ENCODE measurements around the gene FBRSL1. TPM values are rescaled to one million over a fixed set of nuclear protein-coding genes. Genes with fewer than 3 reads are reported as not detected.
A peak's percentile ranks its signal among the peaks of the same experiment; 100 is the strongest.
"Not testable (repeated sequence)": the region's sequence is repeated elsewhere in the genome, so short reads cannot be mapped to it uniquely, and the experiment has no call there.

The FBRSL1 gene
- total RNA-seq, 3 donors from 2014 or later (not counting 1 experiment from before 2014, with no cell fraction given), result 67.5 to 78.0 (median 76.2) TPM

DNA sequence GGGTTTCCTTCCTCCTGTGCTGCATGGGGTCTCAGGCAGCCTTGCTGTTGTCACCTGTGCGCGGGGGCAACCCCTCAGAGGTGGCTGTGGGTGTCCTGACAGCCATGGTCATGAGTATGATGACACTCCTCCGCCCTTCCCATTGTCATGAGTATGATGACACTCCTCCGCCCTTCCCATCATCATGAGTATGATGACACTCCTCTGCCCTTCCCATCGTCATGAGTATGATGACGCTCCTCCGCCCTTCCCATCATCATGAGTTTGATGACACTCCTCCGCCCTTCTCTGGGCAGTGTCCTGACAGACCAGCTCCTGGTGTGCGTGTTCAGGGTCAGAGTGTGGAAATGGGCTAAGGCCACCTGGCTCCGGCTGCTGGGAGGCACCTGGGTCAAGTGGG, 40.0 kb downstream of the FBRSL1 start:
- peaks cover under 1 to 20% of the 10 kb centered on the region in 2 donors for H3K4me1 Mint-ChIP-seq

GRCh38 chr12:132530447-132530846, 40.5 kb downstream of the FBRSL1 start:
- no peaks in the 10 kb centered on the region for H3K36me3 ChIP-seq (ENCODE audit: control insufficient read depth, insufficient read depth, low read length)
- peaks cover 6 to 26% of the 10 kb centered on the region in 2 donors for H3K4me1 Mint-ChIP-seq
- no peaks in the 10 kb centered on the region for H3K27me3 ChIP-seq (ENCODE audit: control insufficient read depth, insufficient read depth, low read length)
- H3K27ac ChIP-seq (ENCODE audit: low read length), result no peak overlapping the region
- DNase-seq, result no peak
- H3K27ac Mint-ChIP-seq, result no peak overlapping the region
- no peak for TF ChIP-seq CTCF (IDR thresholded peaks at IDR 0.05)
- no peaks in the 10 kb centered on the region for H3K4me1 ChIP-seq (ENCODE audit: control insufficient read depth, insufficient read depth, low read length)
- H3K27me3 Mint-ChIP-seq (ENCODE audit: low read depth in 2 of 2), result no peaks in the 10 kb centered on the region
- no peaks in the 10 kb centered on the region for H3K36me3 Mint-ChIP-seq
- H3K4me3 ChIP-seq (ENCODE audit: low read length), result no peak overlapping the region
- no peak overlapping the region for H3K4me3 Mint-ChIP-seq
- no peak for ATAC-seq
- WGBS (ENCODE audit: insufficient coverage), result 68% methylated on average over 3 of the region's 6 CpGs
- H3K9me3 ChIP-seq (ENCODE audit: control insufficient read depth, insufficient read depth, low read length), result no peaks in the 10 kb centered on the region
- intact Hi-C loops (cut with micrococcal nuclease), result no loop called here
- H3K9me3 Mint-ChIP-seq, result peaks cover 0 to 3% of the 10 kb centered on the region in 2 donors

More for the DNA sequence above, 40.0 kb downstream of the FBRSL1 start:
- Histone ChIP-seq H3K4me1 (ENCODE audit: control insufficient read depth, insufficient read depth, low read length) (no peaks in the 10 kb centered on the region), H3K4me3 (ENCODE audit: low read length) (no peak overlapping the region), H3K9me3 (ENCODE audit: control insufficient read depth, insufficient read depth, low read length) (no peaks in the 10 kb centered on the region), H3K36me3 (ENCODE audit: control insufficient read depth, insufficient read depth, low read length) (no peaks in the 10 kb centered on the region), H3K27me3 (ENCODE audit: control insufficient read depth, insufficient read depth, low read length) (no peaks in the 10 kb centered on the region), H3K27ac (ENCODE audit: low read length) (no peak overlapping the region)
- no peak overlapping the region for H3K4me3 Mint-ChIP-seq
- no peaks in the 10 kb centered on the region for H3K9me3 Mint-ChIP-seq
- H3K27me3 Mint-ChIP-seq (ENCODE audit: low read depth in 2 of 2), result no peaks in the 10 kb centered on the region
- ATAC-seq (no peak), DNase-seq (no peak)
- no peak for TF ChIP-seq CTCF (IDR thresholded peaks at IDR 0.05)
- H3K27ac Mint-ChIP-seq, result no peak overlapping the region
- WGBS (ENCODE audit: insufficient coverage), result 97% methylated on average over 10 of the region's 10 CpGs
- intact Hi-C loops (cut with micrococcal nuclease), result loop anchor here (10.0 kb wide), 1 partner anchor 375 kb away; no protein-coding TSS in a partner anchor
- H3K36me3 Mint-ChIP-seq, result no peaks in the 10 kb centered on the region

DNA sequence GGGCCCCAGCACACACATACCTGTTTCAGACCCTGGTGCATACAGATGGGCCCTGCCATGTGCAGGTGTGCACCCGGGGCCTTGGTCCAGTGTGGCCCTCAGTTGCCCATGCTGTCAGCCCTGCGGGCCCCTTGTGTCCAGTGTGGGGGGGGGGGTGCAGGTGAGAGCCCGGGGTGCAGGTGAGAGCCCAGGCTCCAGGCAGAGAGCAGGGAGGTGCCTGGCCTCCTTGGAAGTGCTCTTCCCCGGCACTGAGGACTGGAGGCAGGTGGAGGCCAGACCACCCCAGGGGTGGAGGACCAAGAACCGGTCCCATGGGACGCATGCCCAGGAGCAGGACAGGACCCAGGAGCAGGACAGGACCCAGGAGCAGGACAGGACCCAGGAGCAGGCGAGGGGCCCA, 40.9 kb downstream of the FBRSL1 start:
- TF ChIP-seq CTCF (IDR thresholded peaks at IDR 0.05), result no peak
- no peaks in the 10 kb centered on the region for H3K27me3 ChIP-seq (ENCODE audit: control insufficient read depth, insufficient read depth, low read length)
- H3K4me1 ChIP-seq (ENCODE audit: control insufficient read depth, insufficient read depth, low read length), result no peaks in the 10 kb centered on the region
- H3K4me3 ChIP-seq (ENCODE audit: low read length), result no peak overlapping the region
- no peak overlapping the region for H3K27ac ChIP-seq (ENCODE audit: low read length)
- no peak overlapping the region for H3K4me3 Mint-ChIP-seq
- H3K9me3 Mint-ChIP-seq, result peaks cover 1 to 3% of the 10 kb centered on the region in 2 donors
- intact Hi-C loops (cut with micrococcal nuclease), result no loop called here
- no peak for DNase-seq
- H3K36me3 Mint-ChIP-seq, result no peaks in the 10 kb centered on the region
- H3K9me3 ChIP-seq (ENCODE audit: control insufficient read depth, insufficient read depth, low read length), result peaks cover under 1% of the 10 kb centered on the region
- H3K36me3 ChIP-seq (ENCODE audit: control insufficient read depth, insufficient read depth, low read length), result no peaks in the 10 kb centered on the region
- ATAC-seq, result no peak
- no peaks in the 10 kb centered on the region for H3K27me3 Mint-ChIP-seq (ENCODE audit: low read depth in 2 of 2)
- WGBS (ENCODE audit: insufficient coverage), result 96% methylated on average over 7 of the region's 7 CpGs
- peaks cover 10 to 30% of the 10 kb centered on the region in 2 donors for H3K4me1 Mint-ChIP-seq
- H3K27ac Mint-ChIP-seq, result no peak overlapping the region

DNA sequence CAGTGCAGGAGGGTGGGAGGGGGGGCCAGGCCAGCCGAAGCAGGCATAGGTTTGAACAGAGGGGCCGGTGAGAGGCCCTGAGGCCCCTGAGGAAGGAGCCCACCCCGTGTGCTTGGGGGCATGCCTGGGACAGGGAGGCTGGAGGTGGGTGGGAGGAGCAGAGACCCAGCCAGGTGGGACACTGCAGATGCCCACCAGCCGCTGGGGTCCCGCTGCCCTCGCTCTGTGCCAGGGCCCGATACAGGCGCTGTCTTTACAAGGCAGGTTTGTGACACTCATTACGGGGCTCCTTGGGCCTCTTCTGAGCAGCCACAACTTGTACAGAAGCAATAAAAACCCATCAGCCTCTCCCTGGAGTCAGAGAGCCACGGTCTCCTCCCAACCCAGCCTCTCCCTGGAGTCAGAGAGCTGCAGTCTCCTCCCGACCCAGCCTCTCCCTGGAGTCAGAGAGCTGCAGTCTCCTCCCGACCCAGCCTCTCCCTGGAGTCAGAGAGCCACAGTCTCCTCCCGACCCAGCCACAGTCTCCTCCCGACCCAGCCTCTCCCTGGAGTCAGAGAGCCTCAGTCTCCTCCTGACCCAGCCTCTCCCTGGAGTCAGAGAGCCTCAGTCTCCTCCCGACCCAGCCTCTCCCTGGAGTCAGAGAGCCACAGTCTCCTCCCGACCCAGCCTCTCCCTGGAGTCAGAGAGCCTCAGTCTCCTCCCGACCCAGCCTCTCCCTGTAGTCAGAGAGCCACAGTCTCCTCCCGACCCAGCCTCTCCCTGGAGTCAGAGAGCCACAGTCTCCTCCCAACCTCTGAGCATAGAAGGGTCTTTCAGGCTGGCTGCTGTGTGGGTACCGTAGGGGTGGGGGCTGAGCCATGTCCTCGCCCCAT, 43.0 kb downstream of the FBRSL1 start:
- H3K4me3 Mint-ChIP-seq, DNase-seq: not testable (repeated sequence)

More for the DNA sequence above, 43.0 kb downstream of the FBRSL1 start:
- WGBS (ENCODE audit: insufficient coverage), result 94% methylated on average over 20 of the region's 20 CpGs
- H3K27ac ChIP-seq (ENCODE audit: low read length); H3K27me3 Mint-ChIP-seq (ENCODE audit: low read depth in 2 of 2); H3K36me3 Mint-ChIP-seq; H3K27me3 ChIP-seq (ENCODE audit: control insufficient read depth, insufficient read depth, low read length); H3K9me3 ChIP-seq (ENCODE audit: control insufficient read depth, insufficient read depth, low read length); H3K4me3 ChIP-seq (ENCODE audit: low read length); ATAC-seq; H3K9me3 Mint-ChIP-seq; intact Hi-C loops (cut with micrococcal nuclease); H3K36me3 ChIP-seq (ENCODE audit: control insufficient read depth, insufficient read depth, low read length): not testable (repeated sequence)
- Mint-ChIP-seq H3K4me1 (peaks cover 31 to 51% of the 10 kb centered on the region in 2 donors), H3K27ac (peak overlapping the region in 1 of 2 donors; percentile 65)
- H3K4me1 ChIP-seq (ENCODE audit: control insufficient read depth, insufficient read depth, low read length), result peaks cover 13% of the 10 kb centered on the region

Data from natural killer cell (primary cell).